IMR-90 (cell line): ENCODE measurements around the gene RPL21. TPM values are rescaled to one million over a fixed set of nuclear protein-coding genes. Genes with fewer than 3 reads are reported as not detected.

Experiments
- ATAC-seq: fragments of 200-7000 bp; cut with Tn5 transposase; 2 replicates; pipeline ENCODE4 v1.9.1; 2020; ENCODE audit warnings: low read depth, mild to moderate bottlenecking, moderate library complexity
- BruUV-seq: library from RNA; stranded (reverse); fragments of 400-500 nt; replicated peaks from 2 replicates; lab custom pipeline; 2021; lab: Mats Ljungman, UMichigan
- CTCF ChIA-PET: fragments of 300-600 bp; formaldehyde crosslinking; extraction: SDS; loops from one replicate; lab custom pipeline; 2021; ENCODE audit warnings: antibody characterized with exemption; lab: Yijun Ruan, JAX
- POLR2A ChIA-PET: fragments of 300-600 bp; sonication (Branson Sonifier 250); formaldehyde crosslinking; loops from one replicate; lab custom pipeline; 2022; ENCODE audit warnings: antibody characterized with exemption; ENCODE audit not compliant: unreplicated experiment; lab: Charles Lee
- DNase-seq: peaks from one replicate; pipeline ENCODE4 v3.0.0; 2013
- H2AFZ ChIP-seq: replicated peaks from 2 replicates; pipeline ENCODE3; 2013; ENCODE audit warnings: low read length, mild to moderate bottlenecking; ENCODE audit not compliant: poor library complexity
- H2AK5ac ChIP-seq: 2 replicates; pipeline ENCODE4 v1.6.1; 2013; ENCODE audit warnings: low read depth, low read length, inconsistent platforms
- H2AK9ac ChIP-seq: replicated peaks from 2 replicates; pipeline ENCODE3; 2013; ENCODE audit warnings: mild to moderate bottlenecking, low read depth, low read length, moderate library complexity; ENCODE audit not compliant: poor library complexity
- H2BK120ac ChIP-seq: 2 replicates; pipeline ENCODE4 v1.6.1; 2013; ENCODE audit warnings: low read depth, low read length, inconsistent platforms
- H2BK15ac ChIP-seq: 3 replicates; pipeline ENCODE4 v1.6.1; 2013; ENCODE audit warnings: low read depth, low read length, inconsistent platforms
- H2BK20ac ChIP-seq: 2 replicates; pipeline ENCODE4 v1.6.1; 2013; ENCODE audit warnings: low read depth, mild to moderate bottlenecking, inconsistent platforms, low read length, moderate library complexity
- H2BK5ac ChIP-seq: 2 replicates; pipeline ENCODE4 v1.6.1; 2013; ENCODE audit warnings: mild to moderate bottlenecking, low read depth, low read length, inconsistent platforms; ENCODE audit not compliant: poor library complexity, severe bottlenecking
- H3K14ac ChIP-seq: replicated peaks from 2 replicates; pipeline ENCODE4 v1.6.1; 2013; ENCODE audit warnings: low read depth, low read length, inconsistent platforms
- H3K18ac ChIP-seq: 2 replicates; pipeline ENCODE4 v1.6.1; 2013; ENCODE audit warnings: low read depth, low read length, control low read depth
- H3K23ac ChIP-seq: 2 replicates; pipeline ENCODE4 v1.6.1; 2013; ENCODE audit warnings: low read depth, low read length, inconsistent platforms
- H3K27ac ChIP-seq: 2 replicates; pipeline ENCODE4 v1.5.1; 2013; ENCODE audit warnings: mild to moderate bottlenecking, control low read depth, low read length; ENCODE audit not compliant: insufficient read depth
- H3K27me3 ChIP-seq: 2 replicates; pipeline ENCODE4 v1.6.1; 2013; ENCODE audit warnings: low read length; ENCODE audit not compliant: control insufficient read depth, insufficient read depth
- H3K36me3 ChIP-seq: 2 replicates; pipeline ENCODE4 v1.6.1; 2013; ENCODE audit warnings: low read length, mixed read lengths; ENCODE audit not compliant: control insufficient read depth, insufficient read depth
- H3K4ac ChIP-seq: 2 replicates; pipeline ENCODE4 v1.6.1; 2013; ENCODE audit warnings: low read depth, low read length, inconsistent platforms
- H3K4me1 ChIP-seq: 2 replicates; pipeline ENCODE4 v1.6.1; 2013; ENCODE audit warnings: low read length, mixed read lengths; ENCODE audit not compliant: control insufficient read depth, insufficient read depth
- H3K4me2 ChIP-seq: 2 replicates; pipeline ENCODE4 v1.6.1; 2013; ENCODE audit warnings: low read depth, mild to moderate bottlenecking, control low read depth, low read length, moderate library complexity
- H3K4me3 ChIP-seq: 2 replicates; pipeline ENCODE4 v1.5.1; 2013; ENCODE audit warnings: low read depth, mild to moderate bottlenecking, control low read depth, low read length, moderate library complexity; ENCODE audit not compliant: insufficient read depth
- H3K56ac ChIP-seq: 2 replicates; pipeline ENCODE4 v1.6.1; 2013; ENCODE audit warnings: low read length, inconsistent platforms; ENCODE audit not compliant: insufficient read depth; ENCODE audit errors: extremely low read depth
- H3K79me1 ChIP-seq, 2 experiments: 2 replicates each; pipeline ENCODE4 v1.6.1; 2013; ENCODE audit warnings: low read length in 2 of 2, inconsistent platforms in 1 of 2, low read depth in 1 of 2
- H3K9ac ChIP-seq: 2 replicates; pipeline ENCODE4 v1.6.1; 2013; ENCODE audit warnings: low read depth, low read length, control low read depth
- H3K9me1 ChIP-seq: 2 replicates; pipeline ENCODE4 v1.6.1; 2013; ENCODE audit warnings: low read length, inconsistent platforms; ENCODE audit not compliant: insufficient read depth
- H3K9me3 ChIP-seq: 2 replicates; pipeline ENCODE4 v1.6.1; 2013; ENCODE audit warnings: low read length; ENCODE audit not compliant: control insufficient read depth, insufficient read depth
- H4K20me1 ChIP-seq: 2 replicates; pipeline ENCODE4 v1.6.1; 2013; ENCODE audit warnings: low read length, inconsistent platforms; ENCODE audit not compliant: insufficient read depth
- H4K5ac ChIP-seq: 2 replicates; pipeline ENCODE4 v1.6.1; 2013; ENCODE audit warnings: mild to moderate bottlenecking, low read depth, low read length, control low read depth
- H4K8ac ChIP-seq, 2 experiments: 2 replicates each; pipeline ENCODE4 v1.6.1; 2013; ENCODE audit warnings: low read depth in 2 of 2, low read length in 2 of 2, control low read depth in 1 of 2, inconsistent platforms in 1 of 2
- H4K91ac ChIP-seq: 2 replicates; pipeline ENCODE4 v1.6.1; 2013; ENCODE audit warnings: low read depth, low read length, inconsistent platforms; ENCODE audit not compliant: insufficient read depth
- NFE2L2 ChIP-seq: fragments of 150-350 bp; IDR thresholded peaks from 2 replicates; pipeline ENCODE4 v1.6.1; 2016; ENCODE audit warnings: low read depth, mild to moderate bottlenecking, low read length
- WGBS, 2 experiments: methylation state at CpG; one replicate each; pipeline versions ENCODE4 v1.1.5 to v1.1.7; 2013; ENCODE audit warnings: missing lambda C conversion rate in 2 of 2; ENCODE audit not compliant: insufficient read length in 1 of 2; ENCODE audit errors: extremely low coverage in 2 of 2; 5-methylcytosine and 5-hydroxymethylcytosine counted together
- dilution Hi-C: fragments of 300-500 bp; cut with HindIII; formaldehyde crosslinking; loops from one replicate; pipeline ENCODE4 v1.14.3; 2018; ENCODE audit warnings: low sequenced_read_pairs; ENCODE audit not compliant: unreplicated experiment
- in situ Hi-C: fragments of 300-500 bp; cut with MboI; formaldehyde crosslinking; loops from 3 replicates; pipeline ENCODE4 v1.14.3; 2019; ENCODE audit warnings: low sequenced_read_pairs, inconsistent platforms, mixed read lengths
- intact Hi-C: fragments of 100-400 bp; cut with micrococcal nuclease; formaldehyde crosslinking; loops from 2 replicates; pipeline ENCODE4 v1.10.0; 2022
- polyA plus RNA-seq, 3 experiments: library from polyadenylated mRNA; depleted of rRNA; stranded (reverse); fragments of >200 nt; gene quantifications; 2 replicates each; pipeline ENCODE4 v1.2.3, GENCODE V29; 2012; ENCODE audit warnings: low replicate concordance in 1 of 3
- total RNA-seq: library from RNA; depleted of rRNA; stranded (reverse); fragments of >200 nt; gene quantifications from 2 replicates; pipeline ENCODE4 v1.2.3, GENCODE V29; 2012

Gene RPL21
- total and polyA plus RNA-seq, 2 of the 4 experiments (the other 2 are of a cell fraction), result 912 to 1,160 TPM

DNA sequence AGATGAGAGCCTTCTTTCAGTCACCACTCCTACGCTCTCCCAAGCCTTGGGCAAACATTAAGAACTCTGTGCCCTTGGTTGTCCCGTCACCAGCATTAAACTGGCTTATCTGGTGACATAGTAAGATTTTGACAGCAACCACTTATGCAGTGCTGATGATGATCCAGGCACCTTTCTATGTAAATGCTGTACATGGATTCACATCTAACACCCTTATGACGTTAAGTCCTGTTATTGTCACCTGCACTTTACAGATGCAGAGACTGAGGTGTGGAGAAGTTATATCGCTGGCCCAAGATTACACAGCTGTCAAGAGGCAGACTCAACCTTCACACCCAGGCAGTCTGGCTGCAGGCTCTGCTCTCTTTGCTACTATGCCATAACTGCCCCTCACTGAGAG, 44.3 kb downstream of the RPL21 start:
- H4K91ac ChIP-seq, result no peak overlapping the region
- ChIA-PET CTCF (no interaction called here), POLR2A (no interaction called here)
- H2AFZ ChIP-seq, result no peak overlapping the region
- TF ChIP-seq NFE2L2, result no peak
- intact Hi-C loops, result no loop called here
- no peak overlapping the region for H3K56ac ChIP-seq
- no CpG with 5 or more reads among the region's 4 CpGs for WGBS, 2 experiments
- H3K14ac ChIP-seq, result no peak overlapping the region
- no peak overlapping the region for H4K8ac ChIP-seq
- H3K79me1 ChIP-seq, result no peaks in the 10 kb centered on the region
- H3K23ac ChIP-seq, result no peak overlapping the region
- no peak overlapping the region for H3K18ac ChIP-seq
- DNase-seq (no peak), ATAC-seq (no peak)
- in situ Hi-C loops, result no loop called here
- H3K4ac ChIP-seq, result no peak overlapping the region
- no peak overlapping the region for H3K4me3 ChIP-seq
- no peak overlapping the region for H3K9ac ChIP-seq
- H2AK9ac ChIP-seq, result no peak overlapping the region
- no peak overlapping the region for H2BK120ac ChIP-seq
- no peak overlapping the region for H3K4me2 ChIP-seq
- no peaks in the 10 kb centered on the region for H4K20me1 ChIP-seq
- H2BK20ac ChIP-seq, result no peak overlapping the region
- H2BK5ac ChIP-seq, result no peak overlapping the region
- no peak overlapping the region for H2AK5ac ChIP-seq
- H3K27ac ChIP-seq, result no peak overlapping the region
- H4K5ac ChIP-seq, result no peak overlapping the region
- dilution Hi-C loops, result no loop called here
- H2BK15ac ChIP-seq, result no peak overlapping the region
- BruUV-seq, result no TSS peak
- no peaks in the 10 kb centered on the region for H3K4me1 ChIP-seq
- H3K36me3 ChIP-seq, result no peaks in the 10 kb centered on the region
- H3K9me1 ChIP-seq, result no peaks in the 10 kb centered on the region
- peaks cover 48% of the 10 kb centered on the region for H3K27me3 ChIP-seq
- no peaks in the 10 kb centered on the region; the same call in 1 of the 2 replicates for H3K9me3 ChIP-seq
